ENCODE measurements around the gene PPCDC.

Gene PPCDC, protein sequence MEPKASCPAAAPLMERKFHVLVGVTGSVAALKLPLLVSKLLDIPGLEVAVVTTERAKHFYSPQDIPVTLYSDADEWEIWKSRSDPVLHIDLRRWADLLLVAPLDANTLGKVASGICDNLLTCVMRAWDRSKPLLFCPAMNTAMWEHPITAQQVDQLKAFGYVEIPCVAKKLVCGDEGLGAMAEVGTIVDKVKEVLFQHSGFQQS

DNA sequence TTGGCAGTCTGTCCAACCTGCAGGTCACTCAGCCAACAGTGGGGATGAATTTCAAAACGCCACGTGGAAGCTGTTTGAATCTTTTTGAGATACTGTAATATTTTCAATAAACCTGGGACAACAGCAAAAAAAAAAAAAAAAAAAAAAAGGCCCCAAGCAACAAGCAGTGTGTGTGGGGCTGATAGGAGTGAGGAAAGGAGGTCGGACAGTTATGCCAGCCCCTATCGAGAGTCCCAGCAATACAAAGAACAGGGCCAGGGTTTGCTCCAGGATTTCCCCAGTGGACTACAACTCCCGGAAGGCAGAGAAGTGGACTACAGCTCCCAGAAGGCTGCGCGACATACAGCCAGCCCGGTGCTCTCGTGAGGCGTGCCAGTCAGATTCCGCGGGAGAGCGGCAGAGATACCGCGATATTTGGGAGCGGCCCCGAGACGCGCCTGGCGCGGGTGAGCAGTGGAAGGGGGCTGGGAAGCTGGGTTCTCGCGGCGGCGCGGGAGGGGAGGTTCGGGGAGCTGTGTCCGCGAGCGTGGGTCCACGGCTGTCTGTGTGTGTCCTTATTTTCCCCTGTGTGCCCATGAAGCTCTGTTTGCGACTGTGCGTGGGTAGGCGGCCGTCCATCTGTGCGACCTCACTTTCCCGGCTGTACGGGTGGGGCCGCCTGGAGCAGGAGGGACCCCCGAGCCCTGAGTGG is at the start of gene PPCDC:
Gene PPCDC, plus strand, starts transcription at position 410 of the 691 bp plus-strand sequence. CDS start 4,729 bp downstream, outside the sequence.
- DNase-seq (ENCODE audit: low read depth), result peak; percentile 91

DNA sequence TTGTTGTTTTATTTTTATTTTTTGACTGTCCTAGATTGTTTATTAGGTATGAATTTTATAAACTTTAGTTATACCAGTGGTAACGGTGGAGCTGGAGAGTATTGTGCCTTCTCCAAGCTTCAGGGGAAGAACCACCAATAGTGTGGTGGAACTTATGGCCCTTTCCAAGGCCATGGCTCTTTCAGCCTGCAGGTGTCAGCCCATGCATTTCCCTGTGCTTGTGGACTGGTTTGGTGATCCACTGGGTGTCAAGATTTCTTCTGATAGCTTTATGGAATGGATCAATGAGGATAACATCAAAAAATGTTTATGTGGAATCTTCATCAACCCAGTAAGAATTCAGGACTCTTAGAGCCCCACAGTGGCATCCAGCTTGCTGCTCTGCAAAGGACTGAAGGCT is 47.2 kb upstream of the PPCDC start:
- DNase-seq (ENCODE audit: low read depth), result no peak

DNA sequence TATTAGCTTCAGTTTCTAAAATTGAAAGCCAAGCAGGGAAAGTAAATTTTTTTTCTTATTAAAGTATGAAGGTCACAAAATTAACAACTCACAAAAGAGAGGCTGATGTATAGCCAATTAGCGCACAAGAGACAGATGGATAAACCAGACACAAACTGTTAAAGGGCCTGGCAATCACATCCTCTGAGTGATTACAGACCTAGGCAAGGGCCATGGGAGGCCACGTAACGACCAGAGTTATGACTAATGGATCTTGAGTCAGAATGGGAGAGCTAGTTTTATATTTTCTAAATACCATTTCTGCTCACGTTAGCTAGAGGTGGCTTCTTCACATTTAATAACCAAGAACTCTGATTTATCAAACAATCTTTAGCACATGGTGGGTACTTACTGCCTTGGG is 45.8 kb upstream of the PPCDC start:
- no peak for DNase-seq (ENCODE audit: low read depth)

DNA sequence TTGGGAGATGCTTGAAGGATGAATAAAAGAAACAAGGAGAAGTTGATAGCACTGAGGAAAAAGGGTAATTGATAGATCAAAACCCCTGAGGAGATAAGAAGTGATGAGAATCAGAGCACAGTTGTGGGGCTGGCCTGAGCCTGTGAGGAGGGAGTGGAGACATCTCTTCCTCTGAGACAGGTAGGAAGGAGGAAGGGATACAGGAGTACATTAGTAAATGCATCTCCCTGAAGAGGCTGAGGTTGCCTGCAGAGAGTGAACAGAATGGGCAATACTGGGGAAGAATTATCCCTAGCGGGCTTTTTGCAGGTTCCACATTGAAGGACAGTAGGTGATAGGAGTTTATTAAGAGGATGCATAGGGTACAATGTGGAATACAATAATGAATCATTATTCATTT is 45.3 kb upstream of the PPCDC start:
- DNase-seq (ENCODE audit: low read depth), result no peak

DNA sequence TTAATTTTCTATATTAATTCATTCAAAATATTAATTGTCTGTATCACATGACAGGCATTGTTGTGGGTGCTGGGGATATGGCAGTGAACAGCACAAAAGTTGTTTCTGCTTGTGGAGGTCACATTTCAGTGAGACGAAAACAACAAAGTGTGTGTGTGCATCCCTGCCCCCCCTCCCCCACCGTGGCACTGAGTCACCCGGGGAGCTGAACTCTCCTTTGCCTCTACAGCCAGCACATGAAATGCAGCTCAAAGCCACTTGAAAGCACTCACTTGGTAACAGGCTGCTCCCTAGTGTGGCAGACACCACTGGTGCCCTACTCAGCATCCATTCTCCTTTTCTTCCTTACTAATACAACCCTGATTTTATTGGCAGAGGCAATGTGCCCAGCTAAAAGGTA is 44.9 kb upstream of the PPCDC start:
- peak; percentile 6 for DNase-seq (ENCODE audit: low read depth)

DNA sequence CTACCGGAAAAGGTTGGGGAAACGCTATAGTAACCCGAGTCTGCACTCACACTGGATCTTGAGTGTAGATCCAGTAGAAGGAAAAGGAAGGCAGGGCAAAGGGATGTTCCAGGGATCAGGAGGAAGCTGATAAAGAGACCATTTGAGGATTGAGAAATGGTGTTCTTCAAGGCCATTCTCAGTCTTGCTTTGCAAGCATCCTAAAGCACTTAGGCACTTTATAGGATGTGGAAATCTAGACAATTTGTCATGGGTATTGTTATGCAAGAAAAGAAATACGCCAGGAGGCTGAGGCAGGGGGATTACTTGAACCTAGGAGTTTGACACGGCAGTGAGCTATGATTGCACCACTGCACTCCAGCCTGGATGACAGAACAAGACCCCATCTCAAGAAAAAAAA is 41.2 kb upstream of the PPCDC start:
- no peak for DNase-seq (ENCODE audit: low read depth)

DNA sequence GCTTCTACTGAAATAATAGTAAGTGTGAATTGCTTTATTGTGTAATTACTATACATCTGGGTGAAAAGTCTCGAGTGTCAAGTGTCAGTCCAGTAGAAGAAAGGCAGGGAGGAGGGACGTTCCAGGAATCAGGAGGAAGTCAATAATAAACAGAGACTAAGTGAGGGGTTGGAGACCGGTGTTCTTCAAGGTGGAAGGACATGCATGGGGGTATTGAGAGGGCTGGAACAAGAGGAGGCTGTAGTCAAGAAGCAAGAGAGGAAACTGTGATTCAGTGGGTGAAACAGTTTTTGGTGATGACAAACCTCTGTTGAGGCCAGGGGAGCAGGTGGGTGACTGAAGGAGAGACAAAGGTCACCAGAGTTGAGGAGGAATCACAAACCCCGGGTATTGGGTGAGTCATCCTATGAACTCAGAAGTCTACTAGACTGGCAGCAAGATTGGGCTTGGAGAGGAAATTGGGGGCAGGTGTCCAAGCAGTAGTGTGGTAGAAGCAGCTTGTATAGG is 39.6 kb upstream of the PPCDC start:
- no peak for DNase-seq (ENCODE audit: low read depth)

DNA sequence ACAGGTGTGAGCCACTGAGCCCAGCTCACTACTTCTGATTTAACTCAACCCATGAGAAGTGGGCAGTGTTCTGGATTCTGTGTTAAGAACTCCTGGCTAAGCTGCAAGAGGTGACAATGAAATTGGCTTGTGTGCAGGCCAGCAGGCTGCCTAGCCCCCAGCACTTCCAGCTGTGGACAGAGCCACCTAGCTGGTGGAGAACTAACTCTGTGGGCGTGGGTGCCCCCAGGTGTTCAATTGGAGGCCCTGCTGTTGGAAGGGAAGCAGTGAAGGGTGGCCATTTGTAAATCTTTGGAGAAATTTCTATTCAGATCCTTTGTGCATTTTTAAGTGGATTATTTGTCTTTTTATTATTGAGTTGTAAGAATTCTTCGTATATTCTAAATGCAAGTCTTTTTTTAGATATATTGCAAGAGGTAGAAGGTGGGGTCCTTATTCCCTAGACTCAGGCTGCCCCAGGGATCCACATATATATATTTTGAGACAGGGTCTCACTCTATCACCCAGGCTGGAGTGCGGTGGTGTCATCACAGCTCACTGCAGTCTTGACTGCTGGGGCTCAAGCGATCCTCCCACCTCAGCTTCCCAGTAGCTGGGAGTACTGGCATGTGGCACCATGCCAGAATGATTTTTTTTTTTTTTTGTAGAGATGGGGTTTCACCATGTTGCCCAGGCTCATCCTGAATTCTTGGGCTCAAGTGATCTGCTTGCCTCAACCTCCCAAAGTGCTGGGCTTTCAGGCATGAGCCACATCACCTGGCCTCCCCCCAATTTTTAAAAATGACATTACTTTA is 35.2 kb upstream of the PPCDC start:
- peak; percentile 3 for DNase-seq (ENCODE audit: low read depth)

DNA sequence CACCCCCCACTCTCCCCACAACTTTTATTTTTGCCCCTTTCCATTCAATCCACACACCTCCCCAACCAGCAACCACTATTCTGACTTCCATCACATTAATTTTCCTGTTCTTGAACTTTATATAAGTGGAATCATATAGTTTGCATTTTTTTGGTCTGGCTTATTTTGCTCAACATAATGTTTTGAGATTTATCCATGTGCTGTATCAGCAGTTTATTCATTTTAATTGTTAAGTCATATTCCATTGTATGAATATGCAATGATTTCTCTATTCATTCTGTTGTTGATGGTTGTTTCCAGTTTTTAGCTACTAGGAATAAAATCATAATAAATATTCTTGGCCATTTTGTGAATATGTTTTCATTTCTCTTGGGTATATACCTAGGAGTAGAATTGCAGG is 33.9 kb upstream of the PPCDC start:
- no peak for DNase-seq (ENCODE audit: low read depth)

DNA sequence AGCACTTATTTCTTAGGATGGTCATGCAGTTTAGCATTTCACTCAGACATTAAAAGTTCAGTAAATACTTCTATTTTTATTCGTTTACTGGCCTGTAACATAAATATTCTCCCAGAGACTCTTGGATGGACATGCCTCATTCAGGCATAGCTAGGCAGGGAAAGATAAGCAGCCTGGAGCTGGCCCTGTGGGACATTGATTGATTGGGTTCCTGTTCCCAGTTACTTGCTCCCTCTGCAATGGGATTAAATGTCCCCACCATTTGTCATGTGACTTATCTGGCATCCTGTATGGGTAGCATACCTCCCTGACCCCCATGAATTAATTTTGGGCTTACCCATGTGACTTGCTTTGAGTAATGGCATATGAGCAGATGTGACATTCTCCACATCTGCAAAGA is 30.8 kb upstream of the PPCDC start:
- DNase-seq (ENCODE audit: low read depth), result no peak

DNA sequence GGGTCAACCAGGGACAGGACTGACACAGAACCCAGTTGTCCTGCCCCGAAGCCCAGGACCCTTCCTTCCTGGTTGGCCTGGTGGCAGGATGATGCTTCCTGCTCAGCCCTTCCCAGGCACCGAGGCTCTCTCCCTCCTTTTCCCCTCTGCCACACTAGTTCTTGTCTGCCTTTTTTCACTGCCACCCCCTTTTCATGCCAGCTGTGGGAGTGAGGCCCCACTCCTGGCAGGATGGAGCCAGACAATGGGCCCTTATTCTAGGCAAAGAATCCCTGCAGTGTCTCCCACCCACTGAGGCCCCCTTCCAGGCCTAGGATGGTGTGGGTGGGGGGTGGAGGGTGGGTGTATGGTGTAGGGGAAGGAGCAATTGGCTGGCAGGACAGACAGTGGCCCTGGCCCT is 29.2 kb upstream of the PPCDC start:
- DNase-seq (ENCODE audit: low read depth), result no peak

DNA sequence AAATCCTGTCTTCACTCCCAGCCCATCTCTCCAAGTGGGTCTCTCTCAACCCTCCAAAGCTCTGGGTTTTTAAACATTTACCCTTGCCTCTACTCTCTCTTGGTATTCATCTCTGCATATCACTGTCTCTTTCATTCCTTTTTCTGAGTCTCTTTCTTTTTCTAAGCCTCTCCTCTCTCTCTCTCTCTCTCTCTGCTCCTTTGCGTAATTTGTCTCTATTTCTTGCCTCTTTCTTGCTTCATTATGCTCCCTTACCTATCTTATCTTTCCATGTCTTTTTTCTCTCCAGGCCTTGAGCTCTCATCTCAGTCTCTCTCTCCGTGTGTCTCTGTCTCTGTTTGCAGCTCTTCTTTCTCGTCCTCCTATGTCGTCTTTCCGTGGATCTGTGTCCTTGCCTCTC is 28.7 kb upstream of the PPCDC start:
- no peak for DNase-seq (ENCODE audit: low read depth)

DNA sequence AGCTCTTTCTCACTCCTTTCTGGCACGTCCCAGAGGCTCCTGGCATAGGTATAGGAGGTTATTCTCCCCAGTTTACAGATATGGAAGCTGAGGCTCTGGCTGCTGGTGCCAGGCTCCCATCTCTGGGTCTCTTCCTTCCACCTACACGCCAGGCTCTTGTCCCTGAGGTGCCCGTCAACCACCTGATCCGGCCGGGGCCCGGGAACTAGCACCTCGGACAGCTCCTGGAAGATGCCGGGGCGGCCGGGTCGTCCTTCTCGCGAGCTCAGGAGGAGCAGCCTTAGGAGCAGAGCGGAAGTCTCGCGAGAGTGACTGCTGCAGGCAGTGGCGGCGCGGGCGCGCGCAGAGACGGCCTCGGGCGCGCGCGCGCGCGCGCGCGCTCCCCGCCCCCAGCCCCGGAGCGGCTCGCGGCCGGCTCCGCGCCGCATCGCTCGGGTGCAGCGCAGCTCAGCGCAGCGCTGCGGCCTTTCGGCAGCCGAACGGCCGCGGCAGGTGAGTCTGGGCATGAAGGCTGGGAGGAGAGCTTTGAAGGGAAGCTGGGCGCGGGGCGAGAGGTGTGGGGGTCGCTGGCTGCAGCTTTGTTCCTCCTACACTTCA is 28.1 kb upstream of the PPCDC start, which contains the start of gene SCAMP5:
Gene SCAMP5, plus strand, starts transcription at position 382 of the 597 bp plus-strand sequence. CDS start 16,277 bp downstream, outside the sequence.
- peak; percentile 74 for DNase-seq (ENCODE audit: low read depth)

DNA sequence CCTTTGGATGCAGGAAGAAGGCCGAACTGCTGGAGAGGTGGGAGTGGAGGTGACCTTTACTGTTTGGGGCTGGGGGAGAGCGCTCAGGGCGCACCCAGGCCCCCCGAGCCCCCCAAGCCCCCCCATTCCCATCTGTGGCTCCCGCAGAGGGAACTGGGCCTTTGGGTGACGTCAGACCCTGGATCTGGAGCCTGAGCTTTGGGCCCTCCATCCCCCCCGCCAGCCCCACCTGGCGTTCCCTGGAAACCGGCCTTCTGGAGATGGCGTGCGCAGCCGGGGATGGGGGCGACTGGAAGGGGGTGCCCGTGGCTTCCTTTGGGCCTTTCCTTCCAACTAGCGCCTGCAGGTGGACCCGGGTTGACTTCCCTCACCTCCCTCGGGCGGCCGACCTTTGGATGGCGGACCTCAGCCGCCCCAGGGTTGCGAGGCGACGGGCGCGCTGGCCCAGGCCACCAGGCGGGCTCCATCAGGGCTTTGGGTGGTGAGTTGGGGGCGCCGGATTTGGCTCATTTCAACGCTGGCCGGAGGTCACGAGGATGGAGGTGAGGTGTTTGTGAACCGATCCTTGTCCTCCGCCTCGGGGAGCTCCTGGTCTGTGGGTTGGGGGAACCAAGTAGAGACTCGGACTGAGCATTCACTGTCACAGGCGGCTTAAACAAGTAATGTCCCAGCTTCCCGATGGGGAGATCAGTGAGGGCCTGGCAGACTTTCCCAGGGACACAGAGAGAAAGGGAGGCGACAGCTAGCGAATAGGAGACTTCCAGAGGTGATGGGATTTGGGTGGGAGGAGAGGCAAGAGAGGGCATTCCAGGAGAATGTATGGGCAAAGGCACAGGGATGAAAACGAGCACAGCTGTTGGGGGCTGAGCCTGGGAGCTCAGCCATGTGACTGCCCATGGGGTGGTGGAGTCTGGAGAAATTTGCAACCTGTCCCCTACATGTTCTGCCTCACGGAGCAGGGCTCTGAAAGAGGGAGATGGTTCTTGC is 27.3 kb upstream of the PPCDC start:
- DNase-seq (ENCODE audit: low read depth), result no peak

DNA sequence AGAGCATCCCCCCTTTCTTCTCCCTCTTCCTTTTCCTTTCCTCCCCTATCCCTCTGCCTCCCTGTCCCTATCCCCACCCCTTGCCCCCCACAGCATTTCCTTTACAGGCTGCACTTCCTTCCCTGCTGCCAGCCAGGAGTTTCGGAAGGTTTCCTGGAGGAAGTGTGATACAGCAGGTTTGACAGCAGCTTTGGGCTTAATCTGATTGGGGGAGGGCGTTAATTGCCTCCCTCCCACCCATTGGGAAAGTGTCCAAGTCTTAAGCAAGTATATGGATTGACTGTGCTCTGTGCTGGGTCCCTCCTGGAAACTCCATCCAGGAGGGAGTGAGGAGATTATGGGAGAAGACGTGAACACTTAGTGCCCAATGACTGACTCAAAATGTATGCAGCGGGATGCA is 26.2 kb upstream of the PPCDC start:
- no peak for DNase-seq (ENCODE audit: low read depth)

DNA sequence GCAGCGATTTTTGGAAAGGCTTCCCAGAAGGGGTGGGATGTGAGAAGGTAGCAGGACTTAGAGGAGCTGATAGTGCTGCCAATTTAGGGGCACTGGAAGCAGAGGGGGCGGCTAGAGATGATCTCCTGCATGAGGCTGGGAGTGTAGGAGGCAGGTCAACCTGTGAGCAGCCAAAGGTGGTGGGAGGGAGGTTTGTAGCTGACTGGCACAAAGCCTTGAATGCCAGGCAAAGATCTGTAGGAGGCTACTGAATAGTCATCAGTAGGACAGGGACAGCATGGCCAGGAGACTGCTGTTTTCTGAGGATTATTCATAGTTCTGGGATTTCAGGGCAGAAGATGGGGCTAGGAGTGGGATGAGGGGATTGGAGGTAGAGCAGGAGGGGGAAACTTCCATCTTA is 25.8 kb upstream of the PPCDC start:
- DNase-seq (ENCODE audit: low read depth), result no peak

DNA sequence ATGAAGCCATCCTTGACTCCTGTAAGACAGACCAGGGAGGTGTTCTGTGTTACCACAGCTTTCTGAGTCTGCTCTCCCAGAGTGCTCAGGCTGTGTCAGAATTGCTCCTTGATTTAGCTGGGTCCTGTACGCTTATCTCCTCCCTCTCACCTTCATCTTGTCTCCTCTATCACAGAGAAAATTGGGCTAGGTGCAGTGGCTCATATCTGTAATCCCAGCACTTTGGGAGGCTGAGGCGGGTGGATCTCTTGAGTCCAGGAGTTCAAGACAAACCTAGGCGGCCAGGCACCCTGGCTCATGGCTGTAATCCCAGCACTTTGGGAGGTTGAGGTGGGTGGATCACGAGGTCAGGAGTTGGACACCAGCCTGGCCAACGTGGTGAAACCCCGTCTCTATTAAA is 22.1 kb upstream of the PPCDC start:
- DNase-seq (ENCODE audit: low read depth), result no peak

DNA sequence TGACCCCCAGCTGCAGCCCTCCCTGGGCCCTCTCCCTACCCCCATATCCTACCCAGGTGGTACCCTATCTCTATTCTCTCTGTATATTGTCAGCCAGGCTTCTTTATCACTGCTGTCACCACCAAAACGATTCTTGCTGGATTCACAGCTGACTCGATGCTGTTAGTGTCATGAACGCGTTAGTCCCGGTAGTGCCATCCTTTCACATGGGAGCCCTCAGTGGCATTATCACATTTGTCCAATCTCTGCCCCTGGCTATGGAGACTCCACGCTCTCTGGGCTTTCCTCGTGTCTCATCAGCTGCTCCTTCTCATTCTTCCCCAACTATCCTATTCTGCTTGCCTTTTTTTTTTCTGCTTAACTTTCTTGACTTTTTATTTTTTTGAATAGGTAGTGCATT is 21.0 kb upstream of the PPCDC start:
- DNase-seq (ENCODE audit: low read depth), result no peak

DNA sequence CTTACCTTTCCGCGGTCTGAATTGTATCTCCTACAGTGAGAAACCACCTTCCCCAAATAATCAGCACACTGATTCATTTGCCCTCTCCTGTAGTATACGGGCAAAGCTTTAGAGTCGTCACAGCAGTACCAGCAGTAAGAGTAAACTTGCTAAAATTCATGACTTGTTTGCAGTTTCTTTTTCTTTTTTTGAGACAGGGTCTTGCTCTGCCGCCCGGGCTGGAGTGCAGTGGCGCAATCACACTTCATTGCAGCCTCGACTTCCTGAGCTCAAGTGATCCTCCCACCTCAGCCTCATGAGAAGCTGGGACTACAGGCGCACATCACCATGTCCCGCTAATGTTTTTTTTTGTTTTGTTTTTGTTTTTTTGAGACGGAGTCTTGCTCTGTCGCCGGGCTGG is 16.2 kb upstream of the PPCDC start:
- no peak for DNase-seq (ENCODE audit: low read depth)

DNA sequence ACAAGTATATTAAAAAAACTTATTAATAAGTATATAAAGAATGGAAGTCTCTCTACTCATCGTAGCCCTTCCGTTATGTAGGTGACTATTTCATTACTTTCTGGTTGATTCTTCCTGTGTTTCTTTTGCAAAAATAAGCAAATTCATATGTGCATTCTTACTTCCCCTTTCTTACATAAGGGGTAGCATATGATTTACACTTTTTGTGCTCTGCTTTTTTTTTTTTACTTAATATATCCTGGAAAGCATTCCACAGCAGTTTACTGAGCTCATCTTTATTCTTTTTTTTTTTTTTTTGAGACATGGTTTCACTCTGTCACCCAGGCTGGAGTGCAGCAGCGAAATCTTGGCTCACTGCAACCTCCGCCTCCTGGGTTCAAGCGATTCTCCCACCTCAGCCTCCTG is 15.2 kb upstream of the PPCDC start:
- no peak for DNase-seq (ENCODE audit: low read depth)

DNA sequence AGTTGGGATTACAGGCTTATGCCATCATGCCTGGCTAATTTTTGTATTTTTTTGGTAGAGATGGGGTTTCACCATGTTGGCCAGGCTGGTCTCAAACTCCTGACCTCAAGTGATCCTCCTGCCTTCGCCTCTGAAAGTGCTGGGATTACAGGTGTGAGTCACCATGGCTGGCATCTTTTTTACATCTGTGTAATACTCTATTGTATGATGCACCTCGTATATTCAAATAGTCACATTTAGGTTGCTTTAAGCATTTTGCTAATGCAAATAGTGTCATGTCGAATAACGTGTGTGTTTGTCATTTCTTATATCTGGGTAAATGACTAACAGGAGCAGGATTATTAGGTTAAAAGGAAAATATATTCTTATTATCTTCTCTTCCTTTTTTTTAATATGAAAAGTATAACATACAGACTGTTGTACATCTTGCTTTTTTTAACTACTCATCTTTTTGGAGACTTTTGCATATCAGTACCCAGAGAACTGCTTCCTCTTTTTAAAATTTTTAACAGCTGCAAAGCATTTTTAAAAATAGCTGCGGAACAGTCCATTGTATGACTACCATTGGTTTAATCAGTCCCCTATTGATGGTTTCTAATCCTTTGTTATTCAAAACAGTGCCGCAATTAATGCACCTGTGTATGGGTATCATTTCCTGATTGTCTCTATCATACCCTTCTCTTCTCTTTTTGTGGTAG is 14.6 kb upstream of the PPCDC start:
- no peak for DNase-seq (ENCODE audit: low read depth)
